ENCODE measurements around the gene CEP63. TPM values are rescaled to one million over a fixed set of nuclear protein-coding genes. Genes with fewer than 3 reads are reported as not detected.
A peak's percentile ranks its signal among the peaks of the same experiment; 100 is the strongest.

Gene CEP63
- total RNA-seq, 1 experiment from 2014 or later: 37.4 TPM

DNA sequence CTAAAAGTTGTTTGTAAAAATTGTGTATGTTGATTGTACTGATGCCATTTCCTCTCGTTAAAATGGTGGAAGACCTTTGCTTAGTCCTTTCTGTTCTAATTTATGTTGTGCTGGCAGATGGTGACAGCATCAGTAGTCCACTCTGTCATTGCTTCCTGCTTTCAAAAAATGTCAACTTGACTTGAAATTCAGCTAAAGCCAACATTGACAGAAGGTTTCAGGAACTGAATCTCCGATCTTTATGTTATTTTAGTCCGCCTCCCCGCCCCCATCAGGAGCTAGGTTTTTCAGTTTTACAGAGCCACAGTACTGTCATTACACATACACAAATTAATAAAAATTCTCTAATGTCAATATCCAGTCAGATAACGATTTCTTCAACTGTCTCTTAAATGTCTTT lies 1.5 kb downstream of the CEP63 start:
- BruUV-seq (replicated peaks): no TSS peak
- Mint-ChIP-seq H3K36me3 (ENCODE audit: insufficient read depth, unreplicated experiment) (peaks cover 39% of the 10 kb centered on the region), H3K4me1 (ENCODE audit: low read depth, unreplicated experiment) (peaks cover 39% of the 10 kb centered on the region), H3K27ac (ENCODE audit: unreplicated experiment) (peak overlapping the region; percentile 45), H3K4me3 (ENCODE audit: low read depth, unreplicated experiment) (peak overlapping the region; percentile 74), H3K9me3 (ENCODE audit: low read depth, unreplicated experiment) (no peaks in the 10 kb centered on the region), H3K27me3 (ENCODE audit: unreplicated experiment) (no peaks in the 10 kb centered on the region)
- CTCF ChIA-PET: no interaction called here
- TF ChIP-seq, protein P1, sequence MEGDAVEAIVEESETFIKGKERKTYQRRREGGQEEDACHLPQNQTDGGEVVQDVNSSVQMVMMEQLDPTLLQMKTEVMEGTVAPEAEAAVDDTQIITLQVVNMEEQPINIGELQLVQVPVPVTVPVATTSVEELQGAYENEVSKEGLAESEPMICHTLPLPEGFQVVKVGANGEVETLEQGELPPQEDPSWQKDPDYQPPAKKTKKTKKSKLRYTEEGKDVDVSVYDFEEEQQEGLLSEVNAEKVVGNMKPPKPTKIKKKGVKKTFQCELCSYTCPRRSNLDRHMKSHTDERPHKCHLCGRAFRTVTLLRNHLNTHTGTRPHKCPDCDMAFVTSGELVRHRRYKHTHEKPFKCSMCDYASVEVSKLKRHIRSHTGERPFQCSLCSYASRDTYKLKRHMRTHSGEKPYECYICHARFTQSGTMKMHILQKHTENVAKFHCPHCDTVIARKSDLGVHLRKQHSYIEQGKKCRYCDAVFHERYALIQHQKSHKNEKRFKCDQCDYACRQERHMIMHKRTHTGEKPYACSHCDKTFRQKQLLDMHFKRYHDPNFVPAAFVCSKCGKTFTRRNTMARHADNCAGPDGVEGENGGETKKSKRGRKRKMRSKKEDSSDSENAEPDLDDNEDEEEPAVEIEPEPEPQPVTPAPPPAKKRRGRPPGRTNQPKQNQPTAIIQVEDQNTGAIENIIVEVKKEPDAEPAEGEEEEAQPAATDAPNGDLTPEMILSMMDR (IDR thresholded peaks at IDR 0.05; ENCODE audit: unreplicated experiment): no peak
- no peak for DNase-seq
- intact Hi-C loops (cut with micrococcal nuclease; ENCODE audit: unreplicated experiment): loop anchor here (5.0 kb wide), 1 partner anchor 285 kb away; no protein-coding TSS in a partner anchor

- BruUV-seq (replicated peaks): no TSS peak
- no peak overlapping the region for H3K27ac Mint-ChIP-seq (ENCODE audit: unreplicated experiment)
- intact Hi-C loops (cut with micrococcal nuclease; ENCODE audit: unreplicated experiment): no loop called here
- H3K4me1 Mint-ChIP-seq (ENCODE audit: low read depth, unreplicated experiment): peaks cover 5% of the 10 kb centered on the region
- DNase-seq: no peak
- H3K27me3 Mint-ChIP-seq (ENCODE audit: unreplicated experiment): no peaks in the 10 kb centered on the region
- CTCF ChIA-PET: no interaction called here
- TF ChIP-seq, protein P1 (IDR thresholded peaks at IDR 0.05; ENCODE audit: unreplicated experiment): no peak
- no peak overlapping the region for H3K4me3 Mint-ChIP-seq (ENCODE audit: low read depth, unreplicated experiment)
- H3K36me3 Mint-ChIP-seq (ENCODE audit: insufficient read depth, unreplicated experiment): no peaks in the 10 kb centered on the region
- H3K9me3 Mint-ChIP-seq (ENCODE audit: low read depth, unreplicated experiment): no peaks in the 10 kb centered on the region
Observed at GRCh38 chr3:134494495-134494894, 8.6 kb downstream of the CEP63 start.

DNA sequence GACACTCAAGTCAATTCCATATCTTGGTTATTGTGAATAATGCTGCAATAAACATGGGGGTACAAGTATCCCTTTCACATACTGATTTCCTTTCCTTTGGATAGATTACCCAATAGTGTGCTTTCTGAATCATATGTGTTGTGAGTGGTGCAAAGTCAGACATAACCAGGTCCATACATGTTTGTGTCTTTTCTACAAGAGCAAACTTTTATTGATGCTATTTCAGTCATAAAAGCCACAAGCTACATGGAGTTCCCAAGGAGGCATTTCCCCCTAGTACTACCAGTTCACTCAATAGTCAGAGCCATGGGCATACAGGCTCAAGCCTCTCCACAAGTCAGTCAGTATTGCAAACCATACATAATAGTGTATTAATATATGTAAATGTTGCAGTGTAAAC lies 10.1 kb downstream of the CEP63 start:
- no peaks in the 10 kb centered on the region for H3K36me3 Mint-ChIP-seq (ENCODE audit: insufficient read depth, unreplicated experiment)
- intact Hi-C loops (cut with micrococcal nuclease; ENCODE audit: unreplicated experiment): no loop called here
- no peak overlapping the region for H3K27ac Mint-ChIP-seq (ENCODE audit: unreplicated experiment)
- TF ChIP-seq, protein P1 (IDR thresholded peaks at IDR 0.05; ENCODE audit: unreplicated experiment): no peak
- no peak for DNase-seq
- no peak overlapping the region for H3K4me3 Mint-ChIP-seq (ENCODE audit: low read depth, unreplicated experiment)
- no peaks in the 10 kb centered on the region for H3K27me3 Mint-ChIP-seq (ENCODE audit: unreplicated experiment)
- no TSS peak for BruUV-seq (replicated peaks)
- no peaks in the 10 kb centered on the region for H3K9me3 Mint-ChIP-seq (ENCODE audit: low read depth, unreplicated experiment)
- CTCF ChIA-PET: no interaction called here
- no peaks in the 10 kb centered on the region for H3K4me1 Mint-ChIP-seq (ENCODE audit: low read depth, unreplicated experiment)

DNA sequence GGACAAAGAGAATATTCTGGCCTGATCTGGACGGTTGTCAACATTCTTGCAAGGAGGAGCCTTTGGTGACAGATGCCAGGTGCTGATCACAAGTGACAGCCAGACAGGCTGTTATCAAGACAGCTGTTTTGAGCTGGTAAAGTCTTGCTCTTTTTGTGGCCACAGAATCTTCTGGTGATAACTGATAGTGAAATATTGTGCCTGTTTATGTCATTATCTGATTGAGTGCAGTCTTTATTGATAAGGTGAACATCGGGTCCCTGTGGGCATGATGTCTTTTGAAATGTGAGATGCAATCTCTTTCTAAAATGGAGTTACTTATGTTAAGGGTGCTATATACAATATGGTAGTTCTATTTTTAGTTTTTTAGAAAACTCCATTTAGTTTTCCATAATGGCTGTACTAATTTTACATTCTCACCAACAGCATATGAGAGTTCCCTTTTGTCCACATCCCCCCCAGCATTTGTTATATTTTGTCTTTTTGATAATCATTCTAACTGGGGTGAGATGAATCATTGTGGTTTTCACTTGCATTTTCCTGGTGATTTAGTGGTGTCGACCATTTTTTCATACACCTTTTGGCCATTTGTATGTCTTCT lies 10.7 kb downstream of the CEP63 start:
- intact Hi-C loops (cut with micrococcal nuclease; ENCODE audit: unreplicated experiment): no loop called here
- no peaks in the 10 kb centered on the region for H3K27me3 Mint-ChIP-seq (ENCODE audit: unreplicated experiment)
- CTCF ChIA-PET: no interaction called here
- TF ChIP-seq, protein P1 (IDR thresholded peaks at IDR 0.05; ENCODE audit: unreplicated experiment): no peak
- no peaks in the 10 kb centered on the region for H3K36me3 Mint-ChIP-seq (ENCODE audit: insufficient read depth, unreplicated experiment)
- no TSS peak for BruUV-seq (replicated peaks)
- H3K27ac Mint-ChIP-seq (ENCODE audit: unreplicated experiment): no peak overlapping the region
- H3K9me3 Mint-ChIP-seq (ENCODE audit: low read depth, unreplicated experiment): no peaks in the 10 kb centered on the region
- H3K4me3 Mint-ChIP-seq (ENCODE audit: low read depth, unreplicated experiment): no peak overlapping the region
- no peaks in the 10 kb centered on the region for H3K4me1 Mint-ChIP-seq (ENCODE audit: low read depth, unreplicated experiment)
- no peak for DNase-seq
